ENCODE data around the gene LYRM7.
A peak's percentile ranks its signal among the peaks of the same experiment; 100 is the strongest.

The LYRM7 gene

GRCh38 chr5:131221888-131222287, 51.1 kb downstream of the LYRM7 start:
- DNase-seq = no peak

- DNase-seq = no peak
Observed at GRCh38 chr5:131222731-131223130, 52.0 kb downstream of the LYRM7 start.

GRCh38 chr5:131223751-131224386, 53.1 kb downstream of the LYRM7 start:
- no peak for DNase-seq

GRCh38 chr5:131224387-131225201, 53.9 kb downstream of the LYRM7 start:
- DNase-seq = peak; percentile 28 to 35

GRCh38 chr5:131225282-131225974, 54.7 kb downstream of the LYRM7 start:
- no peak for DNase-seq

GRCh38 chr5:131226899-131227298, 56.2 kb downstream of the LYRM7 start:
- DNase-seq = no peak

GRCh38 chr5:131228646-131229045, 57.9 kb downstream of the LYRM7 start:
- no peak for DNase-seq

GRCh38 chr5:131229623-131230022, 58.9 kb downstream of the LYRM7 start:
- DNase-seq = no peak

GRCh38 chr5:131230406-131230805, 59.7 kb downstream of the LYRM7 start:
- DNase-seq = no peak

- DNase-seq = no peak
Observed at GRCh38 chr5:131239686-131240085, 68.9 kb downstream of the LYRM7 start.

GRCh38 chr5:131242728-131243255, 72.0 kb downstream of the LYRM7 start:
- DNase-seq = no peak

GRCh38 chr5:131245312-131245711, 74.6 kb downstream of the LYRM7 start:
- DNase-seq = no peak

GRCh38 chr5:131245948-131246347, 75.2 kb downstream of the LYRM7 start:
- no peak for DNase-seq

GRCh38 chr5:131246504-131246903, 75.8 kb downstream of the LYRM7 start:
- DNase-seq = no peak

- peak in 1 of 2 donors; percentile 43 for DNase-seq
Observed at GRCh38 chr5:131250751-131251475, 80.2 kb downstream of the LYRM7 start.

GRCh38 chr5:131252824-131253171, 82.1 kb downstream of the LYRM7 start:
- peak; percentile 85 to 91 for DNase-seq

- DNase-seq = peak in 1 of 2 donors; percentile 44
Observed at GRCh38 chr5:131254025-131254424, 83.3 kb downstream of the LYRM7 start.

GRCh38 chr5:131254741-131255140, 84.0 kb downstream of the LYRM7 start:
- peak in 1 of 2 donors; percentile 39 for DNase-seq

Data from CD4-positive, alpha-beta T cell treated with Interferon alpha-2 for 1 hour (primary cell).